HG03571 (cell line): Measurements from ENCODE around the gene FRRS1.

Experiments used
- ATAC-seq: cut with Tn5 transposase; IDR thresholded peaks from one replicate; pipeline ENCODE4 v1.9.1; 2021; ENCODE audit not compliant: unreplicated experiment

FRRS1 gene

GRCh38 chr1:99681583-99681982 is 84.9 kb downstream of the FRRS1 start:
- no peak for ATAC-seq

- ATAC-seq: no peak
Measured at GRCh38 chr1:99680270-99680669, 86.2 kb downstream of the FRRS1 start.

GRCh38 chr1:99677416-99677815 is 89.0 kb downstream of the FRRS1 start:
- ATAC-seq: no peak

GRCh38 chr1:99676876-99677275 is 89.6 kb downstream of the FRRS1 start:
- no peak for ATAC-seq

GRCh38 chr1:99675994-99676393 is 90.4 kb downstream of the FRRS1 start:
- ATAC-seq: no peak

- ATAC-seq: no peak
Measured at GRCh38 chr1:99675292-99675691, 91.1 kb downstream of the FRRS1 start.

GRCh38 chr1:99674115-99675064 is 92.0 kb downstream of the FRRS1 start:
- no peak for ATAC-seq

- no peak for ATAC-seq
Measured at GRCh38 chr1:99673315-99673714, 93.1 kb downstream of the FRRS1 start.

- ATAC-seq: no peak
Measured at GRCh38 chr1:99672530-99673213, 93.8 kb downstream of the FRRS1 start.

- ATAC-seq: no peak
Measured at GRCh38 chr1:99672038-99672437, 94.4 kb downstream of the FRRS1 start.

- ATAC-seq: no peak
Measured at GRCh38 chr1:99670583-99670982, 95.9 kb downstream of the FRRS1 start.

- no peak for ATAC-seq
Measured at GRCh38 chr1:99669821-99670220, 96.6 kb downstream of the FRRS1 start.

GRCh38 chr1:99669376-99669775 is 97.1 kb downstream of the FRRS1 start:
- no peak for ATAC-seq

- ATAC-seq: no peak
Measured at GRCh38 chr1:99665212-99665611, 101.2 kb downstream of the FRRS1 start.

GRCh38 chr1:99663501-99663900 is 102.9 kb downstream of the FRRS1 start:
- no peak for ATAC-seq

- no peak for ATAC-seq
Measured at GRCh38 chr1:99662539-99663080, 103.8 kb downstream of the FRRS1 start.

GRCh38 chr1:99661780-99662179 is 104.7 kb downstream of the FRRS1 start:
- no peak for ATAC-seq

- no peak for ATAC-seq
Measured at GRCh38 chr1:99660496-99660895, 105.9 kb downstream of the FRRS1 start.

GRCh38 chr1:99659755-99660210 is 106.7 kb downstream of the FRRS1 start:
- ATAC-seq: no peak
